Measurements from ENCODE around the gene HIVEP3.

Gene HIVEP3

DNA sequence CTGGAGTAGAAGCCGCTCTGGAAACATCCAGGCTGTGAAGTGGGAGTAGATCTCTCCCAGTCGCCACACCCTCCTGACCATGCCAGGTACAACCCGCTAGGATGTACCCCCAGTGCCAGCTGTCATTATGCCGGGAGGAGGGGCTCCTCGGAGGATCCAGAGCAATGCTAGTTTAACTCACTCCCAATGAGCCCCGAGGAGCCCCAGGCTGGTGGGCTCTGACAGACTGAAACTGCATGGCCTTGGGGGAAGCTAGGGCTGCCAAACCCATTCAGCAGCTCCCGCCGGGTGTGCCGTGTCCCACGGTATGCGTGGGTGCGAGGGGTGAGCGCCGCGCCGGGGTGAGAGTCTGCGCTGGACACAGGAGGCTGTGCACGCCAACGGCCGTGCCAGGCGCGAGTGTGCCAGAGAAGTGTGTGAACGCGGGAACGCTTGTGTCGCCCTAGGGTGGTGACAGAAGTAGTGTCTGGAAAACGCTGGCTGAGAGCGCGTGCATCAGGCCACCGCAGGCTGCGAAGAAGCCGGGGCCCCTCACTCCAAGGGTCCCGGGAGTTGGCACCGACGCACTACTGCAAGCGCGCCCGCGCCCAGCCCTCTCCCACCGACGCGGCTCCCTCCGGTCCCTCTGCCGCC, 257.2 kb downstream of the HIVEP3 start:
- DNase-seq = no peak

DNA sequence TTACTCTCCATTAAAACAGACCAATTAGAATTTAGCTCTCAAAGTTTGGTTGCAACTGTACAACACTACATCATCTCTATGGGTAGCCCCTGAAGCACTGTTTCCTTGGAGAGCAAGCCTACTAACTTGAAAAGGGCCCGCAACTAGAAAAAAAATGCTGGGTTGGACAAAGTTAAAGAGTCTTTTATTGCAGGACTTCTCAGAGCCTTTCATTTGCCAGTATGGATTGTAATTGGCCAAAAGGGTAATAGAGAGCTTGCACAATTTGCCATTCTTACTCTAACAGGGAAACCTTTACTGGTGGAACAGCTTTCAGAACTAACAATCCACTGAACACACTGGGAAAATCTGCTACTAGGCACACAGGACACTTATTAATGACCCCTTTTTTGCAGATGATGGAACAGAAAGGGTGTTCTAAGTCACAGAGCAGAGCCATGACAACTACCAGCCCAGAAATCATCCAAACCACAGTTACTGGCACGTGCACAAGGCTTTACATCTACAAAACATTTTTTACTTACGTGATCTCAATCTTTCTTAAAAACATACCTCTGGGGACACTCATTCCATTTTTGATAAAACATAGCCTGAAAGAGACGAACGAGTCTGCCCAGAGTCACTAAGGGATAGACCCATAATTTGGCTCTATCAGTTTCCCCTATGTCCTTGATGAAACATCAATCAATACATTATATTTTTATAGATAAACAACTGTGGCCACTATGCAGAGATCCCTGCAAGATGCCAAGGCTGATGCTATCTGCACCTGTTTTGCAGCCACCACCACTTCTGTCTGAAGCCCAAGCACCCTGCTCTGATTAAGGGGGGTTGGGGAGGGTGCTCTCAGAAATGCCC, 257.9 kb downstream of the HIVEP3 start:
- no peak for DNase-seq

DNA sequence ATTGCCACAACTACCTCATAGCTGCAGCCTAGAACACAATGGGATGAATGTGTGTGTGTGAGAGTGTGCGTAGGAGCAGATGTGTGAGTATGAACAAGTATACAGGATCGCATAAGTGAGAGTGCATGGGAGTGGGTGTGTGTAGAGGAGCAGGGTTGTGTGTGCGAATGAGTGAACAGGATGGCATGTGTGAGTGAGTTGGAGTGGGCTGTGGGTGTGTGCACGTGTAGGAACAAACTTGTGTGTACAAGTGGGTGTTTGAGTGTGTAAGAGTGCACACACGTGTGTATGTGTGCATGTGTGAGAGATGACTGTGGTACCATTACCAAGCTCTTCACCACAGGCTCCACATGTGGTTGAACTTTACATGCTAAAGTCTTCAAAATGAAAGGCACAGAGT, 258.8 kb downstream of the HIVEP3 start:
- no peak for DNase-seq

DNA sequence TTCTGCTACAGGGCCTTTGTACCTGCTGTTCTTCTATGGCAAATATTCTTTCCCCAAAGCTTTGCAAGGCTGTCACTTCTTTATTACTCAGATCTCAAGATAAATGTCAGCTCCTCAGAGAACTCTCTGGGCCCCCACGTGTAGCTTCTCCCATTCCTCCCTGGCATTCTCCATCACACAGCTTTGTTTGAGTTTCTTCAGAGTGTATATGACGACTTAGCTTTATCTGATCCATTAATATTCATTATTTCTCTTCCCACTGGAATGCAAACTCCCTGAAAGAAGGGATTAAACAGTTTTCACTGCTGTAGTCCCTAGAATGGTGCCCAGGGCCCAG, 259.6 kb downstream of the HIVEP3 start:
- DNase-seq = no peak

DNA sequence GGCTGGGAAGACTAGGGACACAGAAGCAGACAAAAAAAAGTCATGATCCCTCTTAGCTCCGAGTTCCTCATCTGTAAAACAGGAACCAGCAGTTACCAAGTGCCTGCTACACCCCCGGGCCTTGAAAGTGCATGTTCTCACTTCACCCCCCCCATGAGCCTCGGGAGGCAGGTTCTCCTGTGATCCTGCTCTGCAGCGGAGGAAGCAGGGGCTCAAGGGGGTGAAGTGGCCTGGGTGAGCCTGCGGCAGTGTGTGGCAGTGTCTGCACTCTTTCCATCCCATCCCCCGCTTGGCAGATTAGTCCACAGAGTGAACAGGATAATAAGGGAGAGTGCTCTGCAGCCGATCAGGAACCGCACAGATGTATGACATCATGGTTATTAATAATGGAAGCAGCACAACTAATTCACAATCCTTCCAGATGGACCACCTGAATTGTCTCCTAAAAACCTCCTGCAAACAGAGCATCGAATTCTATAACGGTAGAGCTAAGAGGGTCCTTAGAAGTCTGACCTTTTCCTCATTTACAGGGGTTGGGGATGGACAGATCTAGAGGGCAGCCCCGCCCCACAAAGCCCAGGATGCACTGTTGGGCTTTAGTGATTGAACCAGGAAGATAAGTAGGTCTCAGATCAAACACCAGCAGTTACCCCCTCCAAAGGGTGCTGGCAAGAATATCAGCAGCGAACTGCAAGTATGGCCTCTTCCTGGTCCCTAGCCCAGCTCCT, 260.1 kb downstream of the HIVEP3 start:
- DNase-seq = no peak

DNA sequence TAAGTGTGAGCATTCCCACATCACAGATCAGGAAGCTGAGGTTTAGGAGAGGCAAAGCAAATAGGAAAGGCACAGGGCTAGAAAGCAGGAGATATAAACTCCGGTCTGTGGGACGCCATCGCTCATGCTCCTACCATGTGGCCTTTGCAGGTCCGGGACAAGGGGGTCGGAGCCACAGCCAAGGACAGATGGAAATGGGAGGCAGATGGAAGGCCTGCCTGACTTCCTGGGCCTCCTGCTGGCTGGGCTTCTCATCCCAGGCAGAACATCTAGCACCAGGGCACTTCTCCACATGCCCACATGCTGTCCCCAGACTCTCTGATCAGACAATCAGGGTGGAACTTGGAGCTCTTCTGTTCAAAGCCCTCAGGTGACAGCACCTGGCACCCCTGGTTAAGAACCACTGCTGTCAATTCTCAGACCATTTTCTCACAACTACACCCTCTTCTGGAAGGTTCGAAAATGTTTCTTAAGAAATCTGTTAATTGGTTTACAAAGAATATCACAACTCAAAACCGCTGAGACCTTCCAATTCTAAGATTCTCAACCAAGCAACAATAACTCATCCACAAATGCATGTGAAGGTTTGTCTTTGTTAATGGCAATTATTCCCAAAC, 260.9 kb downstream of the HIVEP3 start:
- DNase-seq = no peak

DNA sequence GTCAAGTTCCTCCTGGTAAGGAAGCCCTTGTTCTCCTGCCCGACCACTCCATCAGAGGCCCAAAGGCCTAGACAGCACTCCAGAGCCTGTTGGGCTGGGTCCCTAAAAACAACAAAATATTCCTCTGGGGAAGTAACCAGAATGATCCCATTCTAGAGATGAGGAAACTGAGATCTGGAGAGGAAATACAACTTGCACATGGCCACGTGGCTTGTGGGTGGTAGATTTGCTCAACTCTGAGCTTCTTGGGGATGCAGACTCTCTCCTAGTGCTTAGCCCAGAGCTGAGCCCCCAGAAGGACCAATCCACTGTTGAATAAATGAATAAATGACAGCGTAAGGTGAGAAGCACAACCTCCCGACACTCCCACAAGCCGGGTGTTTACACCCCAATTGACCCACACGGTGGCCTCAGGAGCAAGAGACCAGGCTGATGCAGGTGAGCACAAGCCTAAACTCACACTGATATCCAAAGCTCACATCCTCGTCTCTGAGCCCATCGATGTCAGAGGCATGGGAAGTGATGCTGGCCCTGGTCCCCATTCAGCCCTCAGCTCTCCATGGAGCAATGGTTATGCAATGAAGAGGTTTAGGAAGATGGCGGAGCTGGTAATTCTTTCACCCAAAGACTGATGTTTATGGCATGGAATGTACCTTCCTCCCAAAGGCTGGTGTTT, 261.8 kb downstream of the HIVEP3 start:
- DNase-seq = no peak

DNA sequence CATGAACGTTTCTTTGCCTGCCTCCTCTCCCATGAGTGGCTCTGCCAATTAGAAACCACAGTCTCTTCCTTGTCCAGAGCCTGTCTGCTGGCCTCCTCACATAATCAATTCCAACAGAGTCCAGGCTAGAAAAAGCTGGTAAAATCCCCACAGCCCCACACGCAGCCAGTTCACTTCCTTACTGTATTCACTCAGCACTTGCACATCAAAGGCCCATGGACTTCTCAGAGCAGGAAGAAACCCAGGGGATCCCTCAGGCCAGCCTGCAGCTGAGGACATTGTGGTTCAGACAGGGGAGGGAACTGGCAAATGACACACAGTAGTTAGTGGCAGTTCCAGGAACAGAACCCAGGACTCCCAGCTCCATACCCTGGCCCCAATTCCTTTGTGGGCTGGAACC, 262.7 kb downstream of the HIVEP3 start:
- DNase-seq = no peak

DNA sequence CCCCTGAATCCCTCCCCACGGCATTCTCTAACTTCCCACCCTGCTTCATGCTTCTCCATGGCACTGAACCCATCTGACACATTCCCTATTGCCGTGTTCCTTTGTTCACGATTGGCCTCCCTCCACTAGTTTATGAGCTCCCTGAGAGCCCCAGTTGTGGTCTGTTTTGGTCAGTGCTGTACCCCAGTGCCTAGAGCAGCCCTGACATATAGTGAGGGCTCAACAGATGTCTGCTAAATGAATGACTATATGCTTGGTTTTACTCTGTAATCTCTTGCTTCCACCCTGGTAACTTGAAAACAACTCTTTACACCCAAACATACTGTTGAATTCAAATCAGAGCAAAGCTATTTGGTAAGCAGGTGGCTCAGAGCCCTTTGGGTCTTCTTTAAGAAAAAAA, 263.1 kb downstream of the HIVEP3 start:
- DNase-seq = no peak

DNA sequence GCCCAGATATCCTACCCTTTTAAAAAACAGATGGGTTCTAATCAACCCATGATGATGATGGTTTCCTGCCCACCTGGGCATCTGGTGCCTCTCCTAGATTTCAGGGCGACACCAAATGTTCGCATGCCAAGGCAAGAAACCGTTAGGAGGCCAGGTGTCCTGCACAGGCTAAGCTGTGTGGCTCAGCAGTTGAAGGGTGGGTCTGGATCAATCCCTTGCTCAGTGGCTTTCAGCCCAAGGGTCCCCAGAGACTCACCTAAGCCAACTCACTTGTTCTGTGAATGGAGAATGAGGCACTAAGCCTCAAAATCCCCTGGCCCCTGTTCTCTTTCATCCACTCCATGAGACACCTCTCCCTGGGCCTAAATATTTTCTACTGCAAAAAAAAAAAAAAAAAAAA, 265.1 kb downstream of the HIVEP3 start:
- no peak for DNase-seq

DNA sequence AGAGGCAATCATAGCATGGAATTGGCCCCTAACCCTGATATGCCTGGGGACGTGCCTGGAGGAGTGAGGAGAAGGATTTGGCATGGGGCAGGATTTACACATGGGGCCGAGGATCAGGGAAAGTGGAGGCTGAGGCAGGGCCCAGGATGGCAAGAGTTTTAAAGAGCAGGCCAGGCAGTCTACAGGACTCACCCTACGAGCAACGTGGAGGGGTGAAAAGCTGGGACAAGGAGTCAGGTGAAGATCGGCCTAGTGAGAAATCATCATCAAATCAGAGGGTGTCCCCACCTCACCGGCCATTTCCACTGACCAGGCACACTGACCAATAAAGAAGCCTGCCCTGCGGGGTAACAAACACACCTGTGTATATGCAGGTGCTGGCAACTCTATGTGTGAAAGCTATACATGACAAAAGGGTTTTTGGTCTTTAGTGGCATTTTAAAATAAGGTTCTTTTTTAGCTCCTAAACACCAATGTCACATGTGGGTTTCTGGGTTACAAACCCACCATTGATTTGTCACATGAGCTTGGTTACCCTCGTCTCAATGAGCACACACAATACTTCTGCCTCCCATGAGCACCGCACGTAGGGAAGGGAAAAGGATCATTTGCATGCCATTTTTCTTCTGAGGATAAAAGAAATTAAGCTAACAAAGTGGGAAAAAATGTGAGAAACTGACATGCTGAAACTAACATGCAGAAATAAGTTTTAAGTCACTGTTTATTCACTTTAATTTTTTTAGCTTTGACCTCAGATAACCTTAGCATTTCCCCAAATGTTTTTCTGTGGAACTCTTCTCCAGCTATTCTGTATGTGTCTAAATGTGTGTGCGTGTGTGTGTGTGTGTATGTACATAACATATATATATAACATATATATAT, 266.1 kb downstream of the HIVEP3 start:
- no peak for DNase-seq

DNA sequence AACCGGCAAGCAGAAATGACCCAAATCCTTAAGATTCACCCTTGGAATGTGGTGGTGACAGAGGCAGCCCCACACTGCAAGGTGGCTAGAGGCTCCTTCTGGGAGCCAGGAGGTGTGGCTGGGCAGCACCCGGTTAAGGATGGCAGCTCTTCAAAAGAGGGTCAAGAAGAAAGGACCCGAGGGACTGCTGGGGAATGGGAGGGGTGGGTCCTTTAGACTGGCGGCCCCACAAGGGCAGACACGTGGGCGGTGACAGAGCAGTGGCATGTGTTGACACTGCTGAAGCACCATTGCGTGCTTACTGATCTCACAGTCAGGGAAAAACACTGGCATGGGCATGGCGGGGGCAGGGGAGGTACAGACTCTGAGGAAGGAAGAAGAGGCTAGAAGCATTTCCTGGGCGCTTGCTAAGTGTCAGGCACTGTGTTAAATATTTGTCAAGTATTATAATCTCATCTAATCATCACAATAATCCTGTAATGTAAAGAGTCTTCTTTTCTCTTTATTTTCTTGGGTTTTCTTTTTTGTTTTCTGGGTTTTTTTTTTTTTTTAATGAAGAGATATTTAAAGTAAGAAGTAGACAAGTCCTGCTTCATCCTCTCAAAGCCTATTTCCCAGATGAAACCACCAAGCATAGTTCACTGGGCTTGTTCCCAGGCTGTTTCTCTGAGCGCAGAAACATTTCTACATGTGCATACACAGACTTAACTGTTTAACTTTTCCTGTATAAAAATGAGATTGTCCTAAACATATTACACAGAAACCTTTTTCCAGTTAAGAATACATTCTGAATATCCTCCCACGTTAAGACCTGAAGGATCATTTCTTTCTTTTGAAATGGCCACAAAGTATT, 268.5 kb downstream of the HIVEP3 start:
- DNase-seq = peak; percentile 11

DNA sequence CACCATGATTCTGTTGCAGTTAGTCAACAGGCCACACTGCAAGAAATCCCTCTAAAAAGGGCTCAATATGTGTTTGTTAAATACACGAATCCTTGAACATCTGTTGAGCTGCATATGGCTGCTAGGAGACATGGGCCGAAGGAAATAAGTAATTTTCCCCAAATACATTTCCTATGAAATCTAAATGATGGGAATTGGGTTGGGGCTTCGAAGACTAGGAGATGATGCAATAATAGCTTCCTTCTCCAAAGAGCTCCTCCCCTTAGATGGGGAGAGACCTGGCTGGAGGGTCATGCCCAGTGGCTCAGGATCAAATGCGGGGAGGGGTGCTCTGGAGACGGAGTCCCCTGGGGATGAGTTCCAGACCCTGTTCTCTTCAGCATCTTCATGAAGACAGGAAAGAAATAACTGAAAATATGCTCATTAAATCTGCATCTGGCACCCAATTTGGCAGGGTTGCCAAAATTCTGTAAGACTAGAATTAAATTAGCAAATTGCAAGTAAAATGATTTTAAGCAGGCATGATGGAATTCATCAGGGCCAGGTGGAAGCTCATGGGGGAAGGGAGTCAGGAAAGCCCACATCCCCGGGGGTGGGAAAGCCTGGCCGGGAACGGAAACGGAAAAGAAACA, 269.2 kb downstream of the HIVEP3 start:
- DNase-seq = no peak

DNA sequence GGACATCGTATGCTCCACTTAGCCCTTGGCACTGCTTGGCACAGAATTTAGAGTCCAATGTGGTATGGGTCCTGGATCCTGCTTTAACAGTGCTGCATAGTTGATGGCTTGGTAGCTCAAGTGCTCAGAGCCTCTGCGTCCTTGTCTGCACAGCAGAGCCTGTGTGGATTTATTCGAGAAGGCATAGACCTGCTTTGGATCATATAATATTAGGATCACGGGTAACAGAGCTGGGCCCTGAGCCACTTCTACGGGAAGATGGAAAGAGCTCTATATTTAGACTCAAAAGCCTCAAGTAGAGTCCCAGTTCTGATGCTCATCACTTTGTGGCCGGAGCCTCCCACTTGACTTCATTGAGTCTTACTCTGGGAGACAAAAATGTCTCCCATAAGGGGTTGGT, 269.9 kb downstream of the HIVEP3 start:
- no peak for DNase-seq

DNA sequence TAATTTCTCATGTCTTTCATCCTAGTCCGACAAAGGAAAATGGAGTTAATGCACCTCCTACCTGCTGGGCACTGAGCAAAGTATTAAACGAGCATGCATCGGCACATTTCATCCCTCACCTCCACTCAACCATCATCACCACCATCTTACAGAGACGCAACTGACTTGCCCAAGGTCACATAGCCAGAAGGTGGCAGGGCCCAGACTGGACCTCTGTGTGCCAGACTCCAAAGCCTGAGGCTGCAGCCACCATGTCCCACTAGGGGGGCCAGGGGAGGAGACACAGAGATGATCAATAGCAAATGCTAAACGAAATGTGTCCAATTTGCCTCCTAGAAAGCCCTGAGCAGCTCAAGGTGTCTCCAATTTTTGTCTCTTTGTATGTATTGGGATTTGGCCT, 270.5 kb downstream of the HIVEP3 start:
- no peak for DNase-seq

DNA sequence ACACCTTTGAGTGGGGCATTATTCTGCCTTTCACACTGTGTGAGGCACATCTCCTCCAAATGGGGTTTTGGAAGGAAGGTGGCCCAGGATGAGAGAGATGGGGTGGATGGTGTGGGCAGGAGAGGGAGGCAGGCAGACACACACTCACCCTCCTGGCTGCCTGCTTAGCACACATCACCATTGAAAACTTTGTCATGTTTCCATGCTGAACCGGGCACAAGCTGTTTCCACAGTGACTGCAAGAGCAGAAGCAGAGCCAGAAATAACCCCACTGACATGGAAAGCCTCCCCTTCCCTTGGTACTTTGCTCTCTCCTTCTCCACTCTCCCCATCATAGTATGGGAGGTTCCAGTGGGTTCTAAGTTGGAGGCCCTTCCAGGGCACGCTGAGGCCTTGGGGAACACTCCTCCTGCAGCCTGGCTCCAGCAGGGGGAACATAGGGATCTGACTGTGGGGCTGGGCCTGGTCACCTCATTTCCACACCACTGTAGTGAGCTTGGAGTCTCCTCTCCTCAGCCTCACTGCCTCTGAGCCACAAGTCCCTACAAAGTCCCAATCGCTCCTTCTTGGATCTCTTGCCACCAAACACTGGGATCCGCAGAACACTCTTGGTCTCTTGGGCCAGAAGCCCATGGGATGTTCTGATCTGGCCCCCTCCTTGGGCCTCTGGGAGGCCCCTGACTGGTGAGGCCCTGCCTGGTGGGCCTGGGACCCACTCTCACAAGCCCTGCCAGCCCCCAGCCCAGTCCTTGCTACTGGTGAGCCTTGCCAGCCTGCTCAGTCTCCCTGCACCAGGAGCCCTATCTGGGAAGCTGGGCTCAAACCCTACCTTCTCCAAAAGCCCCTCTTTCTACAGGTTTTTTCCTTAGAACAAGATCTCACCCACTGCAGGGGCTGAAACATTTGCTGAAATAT, 271.2 kb downstream of the HIVEP3 start:
- no peak for DNase-seq

DNA sequence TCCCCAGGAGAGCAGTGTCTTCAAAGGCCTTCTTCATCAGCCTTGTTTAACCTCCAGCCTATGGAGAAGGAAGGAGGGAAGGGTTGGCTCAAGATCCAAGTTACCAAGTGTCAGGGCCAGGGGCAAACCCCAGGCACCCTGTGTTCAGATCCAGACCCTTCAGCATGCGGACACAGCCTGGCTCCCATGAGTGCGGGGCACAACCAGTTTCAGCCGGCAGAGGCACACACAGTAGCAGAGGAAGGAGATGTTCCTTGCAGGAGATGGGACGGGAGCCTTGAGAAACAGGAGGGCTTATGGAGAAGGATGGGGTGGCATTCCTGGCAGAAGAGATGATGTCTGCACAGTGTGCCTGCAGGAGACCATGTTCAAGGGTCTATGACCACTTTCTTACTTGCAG, 272.5 kb downstream of the HIVEP3 start:
- no peak for DNase-seq

DNA sequence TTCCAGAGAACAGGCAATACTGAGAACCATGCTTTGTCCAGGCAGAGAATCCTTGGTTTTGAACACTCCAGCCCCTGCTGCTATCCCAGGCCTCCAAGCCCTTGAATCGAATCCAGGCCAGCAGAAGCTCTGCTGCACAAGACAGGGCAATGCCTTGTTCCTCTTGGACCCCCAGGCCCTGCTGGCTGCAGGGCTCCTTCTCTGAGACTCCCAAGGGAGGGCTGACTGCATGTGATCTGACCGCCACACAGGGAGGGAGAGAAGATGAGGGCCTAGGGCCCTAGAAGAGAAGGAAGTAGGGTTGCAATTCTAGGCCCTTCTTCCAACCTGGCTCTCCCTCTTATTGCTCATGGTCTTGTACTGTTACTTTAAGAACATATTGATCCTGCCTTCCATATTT, 273.7 kb downstream of the HIVEP3 start:
- DNase-seq = no peak

Data from stimulated activated naive CD4-positive, alpha-beta T cell treated with Interleukin-2 at 50 U/mL for 16 hours (primary cell).